ENCODE data around the gene IFT88.
"Not testable (repeated sequence)": the region's sequence is repeated elsewhere in the genome, so short reads cannot be mapped to it uniquely, and the experiment has no call there.

IFT88 gene

DNA sequence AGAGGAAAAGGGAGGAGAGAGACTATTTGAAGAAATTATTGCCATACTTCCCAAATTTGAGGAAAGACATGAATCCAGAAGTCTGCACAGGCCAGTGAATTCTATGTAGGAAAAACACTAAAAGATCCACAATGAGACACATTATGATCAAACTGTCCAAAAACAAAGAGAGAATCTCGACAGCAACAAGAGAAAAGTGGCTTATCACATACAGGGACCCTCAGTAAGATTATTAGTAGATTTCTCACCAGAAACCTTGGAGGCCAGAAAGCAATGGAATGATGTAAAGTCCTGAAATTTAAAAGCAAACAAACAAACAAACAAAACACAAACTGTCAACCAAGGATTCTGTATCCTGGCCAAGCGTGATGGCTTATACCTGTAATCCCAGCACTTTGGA, 80.8 kb downstream of the IFT88 start:
- no peak for DNase-seq

DNA sequence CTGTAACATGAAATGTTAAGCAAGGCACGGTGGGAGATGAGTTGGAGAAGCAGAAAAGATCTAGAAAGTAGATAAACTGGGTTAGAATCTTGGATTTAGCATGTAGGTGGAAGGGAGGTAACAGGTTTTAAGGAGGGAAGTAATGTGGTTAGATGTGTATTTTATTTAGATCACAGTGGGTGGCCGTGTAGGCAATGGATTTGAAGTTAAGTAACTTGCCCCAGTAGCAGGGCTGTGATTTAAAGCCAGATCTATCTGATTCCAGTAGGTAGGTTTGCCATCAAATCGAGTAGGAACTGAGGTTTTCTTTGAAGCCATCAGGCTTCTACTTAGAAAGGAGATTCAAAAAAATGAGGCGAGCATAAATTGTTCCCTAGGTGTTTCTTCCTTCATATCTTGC, 86.0 kb downstream of the IFT88 start:
- no peak for DNase-seq

DNA sequence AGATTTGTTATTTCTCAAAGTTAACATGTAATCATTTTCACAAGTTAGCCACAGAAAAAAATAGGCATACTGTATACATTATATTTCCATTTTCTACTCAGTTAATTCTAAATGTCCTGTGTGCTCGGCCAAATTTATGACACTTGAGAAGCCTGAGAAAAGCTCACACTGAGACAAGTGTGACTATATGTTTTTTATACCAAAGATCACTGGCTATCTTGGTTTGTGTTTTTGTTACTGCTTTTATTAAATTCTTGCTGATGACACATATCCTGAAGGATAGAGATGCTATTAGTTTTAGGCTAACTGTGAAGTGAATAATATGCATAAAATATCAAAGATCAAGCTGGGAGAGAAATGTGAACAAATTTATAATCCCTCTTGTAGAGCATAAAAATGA, 87.2 kb downstream of the IFT88 start:
- DNase-seq: no peak

DNA sequence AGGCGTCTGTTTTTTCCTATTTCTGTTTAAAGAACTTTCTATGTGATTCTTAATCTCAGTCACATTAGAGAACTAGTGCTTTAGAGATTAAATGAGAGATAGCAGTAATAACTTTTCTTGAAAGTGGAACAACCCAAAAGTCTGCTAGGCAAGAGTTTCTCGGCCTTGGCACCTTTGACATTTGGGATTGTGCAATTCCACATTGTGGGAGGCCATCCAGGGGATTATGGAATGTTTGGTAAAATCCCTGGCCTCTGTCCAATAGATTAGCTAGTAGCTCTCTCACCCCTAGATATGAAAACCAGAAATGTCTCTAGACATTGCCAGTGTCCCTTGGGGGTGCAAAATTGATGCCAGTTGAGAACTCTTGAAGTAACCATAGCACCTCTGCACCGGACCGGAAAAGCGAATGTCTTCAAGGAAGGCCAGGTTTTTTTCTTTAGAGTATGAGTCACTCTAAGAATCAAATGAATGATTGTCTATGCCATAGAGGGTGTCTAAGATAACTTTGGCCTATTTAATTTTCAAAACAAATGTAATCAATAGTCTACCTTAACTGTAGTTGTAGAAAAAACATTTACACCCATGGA, 91.6 kb downstream of the IFT88 start:
- no peak for DNase-seq

DNA sequence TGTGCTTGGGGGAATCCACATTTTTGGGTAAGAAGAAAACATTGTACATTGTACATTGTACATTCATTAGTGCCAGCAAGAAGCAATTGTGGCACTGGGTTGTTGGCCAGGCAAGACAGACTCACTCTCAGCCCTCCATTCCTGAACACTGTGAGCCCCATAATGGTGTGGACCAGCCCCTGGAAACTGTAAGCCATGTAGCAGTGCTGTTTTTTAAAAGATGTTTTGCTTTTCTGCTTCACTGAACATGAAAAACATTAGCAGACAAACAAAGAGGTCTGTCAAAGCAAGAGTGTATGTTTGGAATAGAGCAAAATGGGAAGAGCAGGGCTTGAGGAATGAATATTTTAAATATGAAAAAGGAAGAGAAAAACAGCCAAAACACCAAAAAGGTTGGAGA, 97.4 kb downstream of the IFT88 start:
- DNase-seq: no peak

DNA sequence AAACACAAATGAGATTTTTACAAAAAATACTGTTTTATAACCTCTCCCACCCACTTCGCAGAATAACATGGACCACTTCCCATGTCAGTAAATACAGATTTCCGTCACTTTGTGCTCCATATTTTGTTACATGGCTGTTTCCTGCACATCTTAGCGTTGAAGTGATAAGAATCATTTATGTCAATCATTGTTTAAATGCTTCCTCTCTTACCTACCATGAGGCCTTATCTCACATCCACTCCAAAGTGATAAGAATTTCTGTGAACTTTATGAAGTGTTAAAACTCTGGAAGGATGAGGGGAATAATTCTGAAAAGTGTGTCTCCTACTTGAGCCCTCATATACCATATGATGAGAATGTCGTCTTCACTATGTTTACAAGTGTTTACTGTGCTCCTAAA, 100.0 kb downstream of the IFT88 start:
- peak; percentile 10 for DNase-seq

DNA sequence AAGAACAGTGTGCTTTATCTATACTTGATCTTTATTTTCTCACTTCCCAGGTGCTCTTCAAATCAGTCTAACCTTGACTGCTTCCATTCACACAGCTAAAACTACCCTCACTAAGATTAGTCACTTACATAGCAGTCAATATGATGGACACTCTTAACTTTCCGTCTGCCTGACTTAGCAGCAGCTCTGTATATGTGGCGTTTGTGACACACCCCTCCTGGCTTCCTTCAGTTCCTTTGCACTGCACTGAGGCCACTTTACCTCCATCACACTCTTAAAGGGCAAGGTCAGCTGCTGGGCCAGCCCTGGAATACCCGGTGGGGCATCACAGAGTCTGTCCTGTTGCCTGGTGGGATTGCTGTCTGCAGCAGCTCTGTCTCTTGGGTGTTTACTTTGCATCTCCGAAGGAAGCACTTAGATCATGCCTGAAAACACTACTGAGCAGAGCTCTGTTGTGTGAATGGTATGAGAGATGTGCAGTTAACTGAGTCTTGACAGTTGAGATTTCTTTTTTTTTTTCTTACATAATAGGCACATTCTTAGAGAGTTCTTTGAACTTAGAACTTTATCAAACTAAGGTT, 101.0 kb downstream of the IFT88 start:
- DNase-seq: no peak

DNA sequence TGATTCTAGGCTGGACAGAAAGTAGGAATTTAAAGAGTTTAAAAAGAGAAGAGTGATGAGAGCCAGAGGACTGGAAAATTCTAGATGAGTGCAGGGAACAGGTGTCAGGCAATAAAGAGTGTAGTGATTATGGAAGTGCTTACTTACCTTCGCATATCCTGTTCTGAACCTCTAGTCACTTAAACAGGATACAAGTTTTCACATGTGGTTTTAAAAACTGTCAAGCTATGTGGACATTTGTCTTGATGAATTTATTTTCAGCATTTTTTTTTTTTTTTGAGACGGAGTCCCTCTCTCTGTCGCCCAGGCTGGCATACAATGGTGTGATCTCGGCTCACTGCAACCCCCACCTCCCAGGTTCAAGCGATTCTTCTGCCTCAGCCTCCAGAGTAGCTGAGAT, 102.2 kb downstream of the IFT88 start:
- DNase-seq: no peak

DNA sequence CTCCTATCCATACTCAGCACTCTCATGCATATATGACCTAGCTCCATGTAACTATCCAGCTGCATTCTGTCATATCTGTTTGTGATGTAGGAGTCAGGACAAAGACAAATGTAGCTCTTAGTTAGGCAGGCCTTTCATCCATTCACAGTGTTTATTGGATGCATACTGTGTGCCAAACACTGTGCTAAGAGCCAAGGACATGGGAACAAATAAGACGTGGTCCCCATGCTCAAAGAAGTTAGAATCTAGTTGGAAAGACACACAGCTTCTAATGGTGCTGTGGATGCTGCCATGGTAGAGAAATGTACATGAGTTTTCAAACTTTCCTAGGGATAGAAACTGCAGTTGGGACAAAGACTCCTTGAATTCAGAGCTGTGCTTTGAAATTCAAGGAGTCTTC, 104.8 kb downstream of the IFT88 start:
- no peak for DNase-seq

DNA sequence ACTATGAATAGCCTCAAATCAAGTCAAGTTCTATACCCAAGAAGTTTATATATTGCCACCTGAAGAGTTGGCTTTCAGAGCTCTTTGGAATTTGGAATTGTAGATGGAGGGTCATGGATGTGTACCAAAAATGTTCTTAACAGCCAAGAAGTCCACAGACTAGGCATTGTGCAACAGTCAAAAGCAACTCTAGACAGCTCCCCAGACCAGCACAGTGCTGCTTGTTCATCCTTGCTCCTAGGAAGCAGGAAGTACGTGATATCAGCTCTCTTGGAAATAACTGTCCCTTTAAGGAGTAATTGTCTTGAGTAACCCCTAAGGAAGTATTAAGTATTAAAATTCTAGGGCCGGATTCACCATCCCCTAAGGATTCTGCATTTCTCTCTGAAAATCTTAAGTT, 105.8 kb downstream of the IFT88 start:
- no peak for DNase-seq

DNA sequence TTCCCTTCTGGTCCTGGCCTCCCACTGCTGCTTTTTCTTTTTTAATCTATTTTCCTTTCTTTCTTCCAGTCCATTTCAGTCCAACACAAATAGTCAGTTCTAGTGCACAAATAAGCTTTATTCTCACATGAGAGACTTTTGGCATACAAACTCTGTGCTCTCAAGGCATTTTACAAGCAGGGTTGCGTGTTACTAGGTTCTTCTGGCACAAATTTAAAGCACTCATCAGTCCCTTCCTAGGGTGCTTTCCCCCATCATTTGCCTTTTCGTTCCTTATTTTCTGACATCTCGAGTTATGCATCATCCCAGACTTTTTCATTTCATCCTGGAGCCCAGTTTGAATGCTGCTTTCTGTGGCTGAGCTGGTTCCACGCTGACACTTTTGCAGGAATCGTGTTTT, 106.8 kb downstream of the IFT88 start:
- no peak for DNase-seq

DNA sequence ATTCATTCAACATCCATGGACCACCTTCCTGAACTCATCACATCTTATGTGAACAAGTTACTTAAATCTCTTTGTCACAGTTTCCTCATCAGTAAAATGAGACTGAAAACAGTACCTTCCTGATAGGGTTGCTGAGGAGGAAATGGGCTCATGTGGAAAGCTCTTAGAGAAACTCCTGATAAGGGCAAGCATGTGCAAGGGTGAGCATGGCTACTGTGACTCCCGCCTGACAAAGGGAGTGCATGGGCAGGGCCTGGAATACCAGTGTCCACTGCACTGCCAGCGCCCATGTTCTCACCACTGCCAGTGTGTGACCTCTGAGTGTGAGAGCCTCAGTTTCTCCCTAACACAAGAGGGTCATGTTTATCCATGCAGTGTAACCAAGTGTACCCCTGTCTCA, 109.3 kb downstream of the IFT88 start:
- DNase-seq: no peak

DNA sequence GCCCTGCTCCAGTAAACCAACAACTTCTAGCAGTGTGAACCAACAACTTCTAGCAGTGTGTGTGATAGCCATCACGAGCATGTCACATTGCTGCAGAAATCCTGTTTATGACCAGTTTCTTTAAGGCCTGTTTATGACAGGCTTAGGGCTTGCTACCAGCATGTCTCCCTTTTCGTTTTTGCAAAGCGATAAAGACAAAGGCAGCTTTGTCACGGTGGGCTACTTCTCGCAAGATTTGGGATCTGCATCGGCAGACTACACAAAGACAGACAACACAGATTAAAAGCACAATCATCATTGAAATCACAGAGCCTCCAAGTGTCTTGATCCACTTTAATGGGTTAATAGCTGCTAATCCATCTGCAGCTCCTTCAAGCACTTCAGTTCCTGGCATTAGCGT, 111.6 kb downstream of the IFT88 start:
- DNase-seq: not testable (repeated sequence)

DNA sequence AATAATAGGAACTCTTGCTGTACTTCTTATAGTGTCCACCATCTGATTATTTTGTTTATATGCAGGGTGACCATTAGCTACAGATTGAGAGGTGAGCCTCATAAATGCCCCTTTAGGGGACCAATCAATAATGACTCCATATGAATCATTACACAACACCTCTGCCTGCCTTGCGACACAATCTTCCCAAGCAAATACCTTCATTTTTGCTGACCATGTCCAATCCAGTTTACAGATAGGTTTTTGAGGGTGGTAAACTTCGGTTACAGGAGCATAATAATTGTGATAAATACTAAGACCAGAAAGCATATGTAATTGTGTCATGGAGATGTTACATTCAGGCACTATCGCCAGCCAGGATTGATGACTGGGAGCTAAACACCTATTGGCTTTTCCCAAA, 112.9 kb downstream of the IFT88 start:
- no peak for DNase-seq

DNA sequence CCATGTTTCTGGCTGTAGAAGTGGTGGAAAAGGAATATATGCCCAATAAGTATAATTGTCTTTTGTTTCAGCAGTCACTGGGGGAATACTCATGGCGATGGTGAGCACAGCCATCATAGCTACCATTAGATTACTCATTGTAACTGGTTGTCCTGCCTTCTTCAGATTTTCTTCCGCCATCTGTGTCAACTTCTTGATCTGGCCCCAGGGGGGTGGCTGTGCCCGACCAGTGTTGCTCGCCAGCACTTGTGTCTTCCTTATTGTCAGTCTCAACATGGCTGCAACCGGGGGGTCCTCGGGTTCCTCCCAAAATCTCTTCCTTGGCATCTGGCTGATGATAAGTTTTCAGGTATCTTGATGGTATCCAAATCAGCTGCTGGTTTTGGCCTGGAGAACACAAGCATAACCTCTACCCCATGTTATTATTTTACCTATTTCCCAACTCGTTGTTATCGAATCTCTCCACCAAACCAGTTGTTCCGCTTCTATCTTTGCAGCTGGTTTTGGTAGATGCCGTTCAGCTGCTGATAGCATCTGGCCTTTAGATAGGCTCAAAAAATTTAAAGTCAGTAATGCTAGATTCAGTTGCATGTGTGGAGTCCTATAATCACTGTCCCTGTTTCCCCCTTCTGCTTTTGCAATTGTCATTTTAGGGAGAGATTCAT, 113.6 kb downstream of the IFT88 start:
- no peak for DNase-seq

DNA sequence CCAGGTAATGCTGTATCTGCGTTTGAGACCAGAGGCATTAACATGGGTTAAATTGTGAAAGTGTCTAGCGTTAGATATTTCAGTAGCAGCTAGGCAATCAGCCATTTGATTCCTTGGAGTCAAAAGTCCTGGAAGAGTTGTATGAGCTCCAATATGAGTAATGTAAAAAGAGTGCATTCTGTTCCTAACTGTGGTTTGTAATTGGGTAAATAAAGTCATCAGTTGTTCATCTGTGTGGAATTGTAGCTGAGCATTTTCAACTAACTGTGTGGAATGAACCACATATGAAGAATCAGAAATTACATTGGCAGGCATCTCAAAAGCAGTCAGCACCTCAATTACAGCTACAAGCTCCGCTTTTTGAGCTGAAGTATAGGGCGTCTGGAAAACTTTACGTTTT, 114.5 kb downstream of the IFT88 start:
- not testable (repeated sequence) for DNase-seq

DNA sequence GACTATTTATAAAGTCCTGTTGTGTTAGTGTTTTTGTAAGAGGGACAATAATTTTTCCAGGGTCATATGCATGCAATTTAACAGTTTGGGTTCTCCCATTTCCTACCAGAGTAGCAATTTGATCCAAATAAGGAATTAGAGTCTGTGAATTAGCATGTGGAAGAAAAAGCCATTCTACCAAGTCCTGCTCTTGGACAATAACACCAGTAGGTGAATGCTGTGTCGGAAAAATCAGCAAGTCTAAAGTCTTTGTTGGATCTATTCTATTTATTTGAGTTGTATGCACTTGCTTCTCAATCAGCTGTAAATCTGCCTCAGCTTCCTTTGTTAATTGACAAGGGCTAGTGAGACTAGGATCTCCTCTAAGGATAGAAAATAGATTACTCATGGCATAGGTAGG, 115.1 kb downstream of the IFT88 start:
- no peak for DNase-seq

DNA sequence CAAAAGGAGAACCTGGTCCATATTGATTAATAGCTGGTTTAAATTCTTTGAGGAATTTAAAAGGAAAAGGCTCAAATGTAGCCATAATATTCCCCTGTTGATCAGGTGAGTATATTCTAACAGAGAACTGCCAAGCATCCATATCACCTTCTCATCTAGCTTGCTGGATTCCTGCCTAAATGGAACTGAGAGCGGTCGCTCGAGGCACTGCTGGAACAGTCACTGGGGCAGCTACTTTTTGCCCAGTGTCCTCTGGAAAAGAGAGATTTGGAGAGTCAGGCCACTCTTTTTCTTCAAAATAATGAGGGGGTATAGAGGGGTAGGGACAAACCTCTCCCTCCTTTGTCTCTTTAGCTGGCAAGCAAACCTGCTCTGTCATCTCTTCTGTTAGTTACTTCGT, 117.1 kb downstream of the IFT88 start:
- no peak for DNase-seq

DNA sequence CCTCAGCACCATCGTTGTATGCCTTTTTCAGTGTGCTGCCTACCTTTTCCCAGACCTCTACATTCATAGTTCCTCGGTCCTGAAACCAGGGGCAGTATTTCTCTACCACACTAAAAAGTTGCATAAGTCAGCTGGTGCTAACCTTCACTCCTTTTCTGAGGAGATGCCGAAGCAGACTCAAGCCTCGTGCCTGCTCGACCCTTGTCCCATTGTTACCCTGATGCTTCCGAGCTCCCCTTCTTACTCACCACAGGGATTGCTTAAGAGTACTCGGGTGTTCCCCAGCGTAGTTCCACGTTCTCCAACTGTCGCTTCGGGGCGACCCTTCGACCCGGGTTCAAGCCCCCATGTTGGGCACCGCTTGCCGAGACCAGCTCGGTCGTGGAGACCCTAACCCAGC, 117.6 kb downstream of the IFT88 start:
- no peak for DNase-seq

DNA sequence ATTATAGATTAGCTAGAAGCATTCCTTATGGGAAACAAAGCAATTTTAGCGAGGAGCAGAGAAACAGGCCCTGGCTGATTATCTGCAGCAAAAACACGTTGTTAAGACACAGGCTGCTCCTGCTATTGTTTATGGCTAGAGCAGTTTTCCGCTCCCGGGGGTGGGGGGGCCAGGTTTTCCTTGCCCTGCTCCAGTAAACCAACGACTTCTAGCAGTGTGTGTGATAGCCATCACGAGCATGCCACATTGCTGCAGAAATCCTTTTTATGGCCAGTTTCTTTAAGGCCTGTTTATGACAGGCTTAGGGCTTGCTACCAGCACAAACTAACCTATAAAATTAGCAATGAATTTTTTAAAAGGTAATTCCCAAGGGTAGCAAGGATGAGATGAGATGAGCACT, 118.1 kb downstream of the IFT88 start:
- no peak for DNase-seq

DNA sequence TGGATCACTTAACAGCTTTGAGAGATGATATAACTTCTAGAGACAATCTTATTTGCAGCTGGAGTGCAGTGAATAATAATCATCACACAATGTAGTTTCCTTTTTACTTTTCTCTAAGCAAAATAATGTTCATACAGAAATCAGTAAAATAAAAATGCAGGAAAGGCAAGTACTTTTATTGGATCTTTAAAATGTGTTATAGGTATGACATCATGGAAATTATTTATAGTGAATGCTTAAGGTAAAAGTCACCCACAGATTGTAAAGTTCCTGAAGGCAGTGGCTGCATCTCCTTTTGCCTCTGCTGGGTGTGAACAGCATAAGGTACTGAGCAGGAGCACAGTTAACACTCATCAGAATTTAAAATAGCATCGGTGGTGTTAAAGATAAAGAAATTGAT, 119.2 kb downstream of the IFT88 start:
- DNase-seq: no peak

DNA sequence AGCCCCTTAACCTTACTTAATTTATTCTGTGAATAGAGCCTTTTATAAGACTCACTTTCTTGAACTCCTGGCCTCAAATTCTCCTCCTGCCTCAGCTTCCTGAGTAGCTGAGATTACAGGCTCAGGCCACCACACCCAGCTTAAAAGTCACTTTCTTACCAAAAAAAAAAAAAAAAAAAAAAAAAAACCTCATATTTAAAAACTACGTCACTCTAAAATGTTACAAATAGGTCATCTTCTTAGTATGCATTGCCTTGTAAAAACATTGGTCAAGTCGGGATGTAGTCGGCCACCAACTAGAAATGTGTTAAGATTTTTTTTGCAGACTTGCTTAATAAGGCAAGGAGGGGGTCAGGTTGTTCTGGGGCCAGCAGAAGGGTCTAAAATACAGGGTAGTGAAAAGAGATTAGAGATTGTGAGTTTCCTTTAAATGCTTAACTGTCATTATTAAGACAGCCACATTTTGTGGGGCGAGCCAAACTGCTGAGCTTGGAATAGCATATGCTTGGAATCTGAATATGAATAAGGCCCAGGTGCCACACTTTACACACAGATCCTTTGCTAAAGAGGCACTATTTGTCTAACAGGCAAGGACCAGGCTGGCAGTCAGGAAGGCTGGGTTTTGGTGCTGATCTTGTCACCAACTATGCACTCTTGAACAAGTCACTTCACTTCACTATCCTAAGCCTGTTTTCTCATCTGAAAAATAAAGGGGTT, 120.1 kb downstream of the IFT88 start:
- no peak for DNase-seq

DNA sequence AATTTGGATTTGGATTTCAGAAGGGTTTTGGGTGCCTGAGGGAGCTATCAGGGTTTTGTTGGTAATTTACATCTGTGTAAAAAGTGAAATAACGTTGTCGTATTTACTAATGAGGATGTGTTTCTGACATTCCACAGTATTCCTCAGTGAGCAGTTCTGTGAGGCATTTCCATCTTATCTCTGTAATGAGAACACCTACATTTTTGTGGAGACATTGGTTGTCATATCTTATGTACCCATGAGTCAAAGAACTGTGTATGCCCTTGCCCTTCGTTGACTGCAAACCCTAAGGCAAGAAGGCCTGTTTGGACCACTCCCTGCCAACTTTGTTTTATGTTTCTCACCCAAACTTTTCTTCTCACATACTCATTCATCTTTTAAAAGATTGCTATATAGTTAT, 122.3 kb downstream of the IFT88 start:
- no peak for DNase-seq

DNA sequence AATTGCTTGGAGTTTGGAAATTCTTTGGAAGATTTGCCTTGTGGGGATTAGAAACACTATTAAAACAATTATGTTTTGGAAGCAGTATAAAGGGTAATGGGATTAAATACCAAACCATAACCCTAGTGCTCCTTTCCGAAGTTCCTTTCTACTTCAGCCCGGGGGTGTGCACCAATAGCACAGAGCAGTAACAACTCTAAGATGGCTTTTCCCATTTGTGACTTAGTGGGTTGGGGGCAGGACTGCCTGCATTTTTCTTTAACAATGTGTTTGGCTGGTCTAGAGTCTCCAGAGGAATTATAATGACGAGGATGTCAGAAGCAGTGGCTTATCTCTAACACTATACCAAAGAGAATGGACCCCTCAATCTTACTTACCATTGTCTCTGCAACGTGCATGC, 124.7 kb downstream of the IFT88 start:
- DNase-seq: no peak

Data from hematopoietic multipotent progenitor cell treated with erythropoietin and hydrocortisone succinate and interleukin-3 and kit ligand, for 6 days (in vitro differentiated cells).